ENCODE measurements around the gene SKI. TPM values are rescaled to one million over a fixed set of nuclear protein-coding genes. Genes with fewer than 3 reads are reported as not detected.
A peak's percentile ranks its signal among the peaks of the same experiment; 100 is the strongest.

The SKI gene
- total and polyA plus RNA-seq, 7 donors, result 7.7 to 32.1 (median 21.4) TPM

DNA sequence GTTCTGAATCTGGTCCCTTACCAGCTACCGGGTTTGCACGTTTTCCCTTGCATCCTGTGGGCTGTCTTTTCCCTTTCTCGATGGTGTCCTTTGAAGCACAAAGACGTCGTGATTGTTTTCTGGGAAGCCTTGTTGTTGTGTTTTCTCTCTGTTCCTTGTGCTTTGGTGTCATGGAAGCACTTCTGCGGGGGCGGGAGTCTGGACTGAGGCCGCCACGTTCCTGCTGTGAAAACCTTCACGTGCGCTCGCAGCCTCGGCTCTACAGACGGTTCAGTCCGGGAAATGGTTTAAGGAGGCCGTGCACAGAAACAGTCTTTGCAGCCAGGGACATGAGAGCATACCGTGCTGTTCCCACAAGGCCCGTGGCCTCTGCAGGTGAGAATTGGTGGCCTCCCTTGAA, 68.5 kb downstream of the SKI start:
- WGBS, 3 donors, result 84 to 88% (median 87%) methylated on average over 18 of the region's 18 CpGs
- intact Hi-C loops (cut with DNase I), result no loop called here

GRCh38 chr1:2297246-2298011, 69.3 kb downstream of the SKI start:
- DNase-seq (no peak), ATAC-seq (no peak)
- no peaks in the 10 kb centered on the region for H3K36me3 ChIP-seq (ENCODE audit: insufficient read depth in 1 of 2, low read depth in 1 of 2)
- no peak overlapping the region for H3K4me3 ChIP-seq
- no peak overlapping the region for H3K27ac ChIP-seq
- 91 to 94% (median 94%) methylated on average over 35 of the region's 35 CpGs for WGBS, 3 donors
- intact Hi-C loops (cut with DNase I), result no loop called here
- no peaks in the 10 kb centered on the region for H3K9me3 ChIP-seq
- H3K4me1 ChIP-seq, result peaks cover 44% of the 10 kb centered on the region
- no peaks in the 10 kb centered on the region for H3K27me3 ChIP-seq (ENCODE audit: insufficient read depth in 3 of 3, low read length in 2 of 3)
- TF ChIP-seq, protein P1, sequence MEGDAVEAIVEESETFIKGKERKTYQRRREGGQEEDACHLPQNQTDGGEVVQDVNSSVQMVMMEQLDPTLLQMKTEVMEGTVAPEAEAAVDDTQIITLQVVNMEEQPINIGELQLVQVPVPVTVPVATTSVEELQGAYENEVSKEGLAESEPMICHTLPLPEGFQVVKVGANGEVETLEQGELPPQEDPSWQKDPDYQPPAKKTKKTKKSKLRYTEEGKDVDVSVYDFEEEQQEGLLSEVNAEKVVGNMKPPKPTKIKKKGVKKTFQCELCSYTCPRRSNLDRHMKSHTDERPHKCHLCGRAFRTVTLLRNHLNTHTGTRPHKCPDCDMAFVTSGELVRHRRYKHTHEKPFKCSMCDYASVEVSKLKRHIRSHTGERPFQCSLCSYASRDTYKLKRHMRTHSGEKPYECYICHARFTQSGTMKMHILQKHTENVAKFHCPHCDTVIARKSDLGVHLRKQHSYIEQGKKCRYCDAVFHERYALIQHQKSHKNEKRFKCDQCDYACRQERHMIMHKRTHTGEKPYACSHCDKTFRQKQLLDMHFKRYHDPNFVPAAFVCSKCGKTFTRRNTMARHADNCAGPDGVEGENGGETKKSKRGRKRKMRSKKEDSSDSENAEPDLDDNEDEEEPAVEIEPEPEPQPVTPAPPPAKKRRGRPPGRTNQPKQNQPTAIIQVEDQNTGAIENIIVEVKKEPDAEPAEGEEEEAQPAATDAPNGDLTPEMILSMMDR (IDR thresholded peaks at IDR 0.05), result no peak

More for the DNA sequence above, 68.5 kb downstream of the SKI start:
- Histone ChIP-seq H3K27me3 (ENCODE audit: insufficient read depth in 3 of 3, low read length in 2 of 3) (no peaks in the 10 kb centered on the region), H3K27ac (no peak overlapping the region), H3K4me1 (peaks cover 44% of the 10 kb centered on the region), H3K4me3 (no peak overlapping the region), H3K36me3 (ENCODE audit: insufficient read depth in 1 of 2, low read depth in 1 of 2) (no peaks in the 10 kb centered on the region), H3K9me3 (no peaks in the 10 kb centered on the region)
- no peak for DNase-seq
- TF ChIP-seq, protein P1 (IDR thresholded peaks at IDR 0.05), result no peak
- no peak for ATAC-seq

DNA sequence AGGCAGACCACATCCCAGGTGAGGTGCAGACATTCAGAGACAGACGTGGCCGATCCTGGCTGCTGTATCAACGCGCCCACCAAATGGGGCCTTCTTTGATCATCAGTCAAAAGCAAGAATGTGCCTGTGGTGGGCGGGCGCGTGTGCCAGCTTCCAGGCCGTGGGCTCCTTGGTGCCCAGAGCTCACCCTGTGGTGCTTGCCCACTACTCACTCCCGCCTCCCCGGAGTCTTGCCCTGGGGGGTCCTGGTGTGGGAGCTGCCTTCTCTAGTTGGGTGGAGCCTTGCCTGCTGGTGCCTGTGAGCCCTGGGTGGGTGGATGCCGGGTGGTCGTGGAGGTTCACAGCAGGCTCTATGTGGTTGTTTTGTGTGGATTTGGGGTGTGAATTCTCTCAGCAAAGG, 70.6 kb downstream of the SKI start:
- intact Hi-C loops (cut with DNase I), result no loop called here

GRCh38 chr1:2299131-2299627, 71.1 kb downstream of the SKI start:
- TF ChIP-seq, protein P1 (IDR thresholded peaks at IDR 0.05), result no peak
- H3K9me3 ChIP-seq, result no peaks in the 10 kb centered on the region
- intact Hi-C loops (cut with DNase I), result no loop called here
- no peak for DNase-seq
- 41 to 60% (median 43%) methylated on average over 23 to 24 of the region's 24 CpGs for WGBS, 3 donors
- H3K4me3 ChIP-seq, result peak overlapping the region; percentile 4
- peak; percentile 35 to 61 (median 41) for ATAC-seq
- peaks cover 0 to 10% of the 10 kb centered on the region in 2 donors for H3K36me3 ChIP-seq (ENCODE audit: insufficient read depth in 1 of 2, low read depth in 1 of 2)
- H3K27me3 ChIP-seq (ENCODE audit: insufficient read depth in 3 of 3, low read length in 2 of 3), result no peaks in the 10 kb centered on the region
- H3K4me1 ChIP-seq, result peaks cover 35% of the 10 kb centered on the region
- peak overlapping the region; percentile 23 for H3K27ac ChIP-seq

More for the DNA sequence above, 70.6 kb downstream of the SKI start:
- ATAC-seq (no peak), DNase-seq (no peak)
- Histone ChIP-seq H3K9me3 (no peaks in the 10 kb centered on the region), H3K4me3 (peak overlapping the region; percentile 4), H3K36me3 (ENCODE audit: insufficient read depth in 1 of 2, low read depth in 1 of 2) (peaks cover 0 to 6% of the 10 kb centered on the region in 2 donors), H3K4me1 (peaks cover 39% of the 10 kb centered on the region), H3K27me3 (ENCODE audit: insufficient read depth in 3 of 3, low read length in 2 of 3) (no peaks in the 10 kb centered on the region), H3K27ac (peak overlapping the region; percentile 23)
- 82 to 85% (median 85%) methylated on average over 12 of the region's 12 CpGs for WGBS, 3 donors
- TF ChIP-seq, protein P1 (IDR thresholded peaks at IDR 0.05), result no peak
